NCI-H187 treated with DMSO at 0.1 percent for 48 hours (cell line): Measurements from ENCODE around the gene RNASEH2C.
"Not testable (repeated sequence)": the region's sequence is repeated elsewhere in the genome, so short reads cannot be mapped to it uniquely, and the experiment has no call there.

Experiments used
- DNase-seq: peaks from one replicate; lab custom pipeline; 2025; lab: John Stamatoyannopoulos, UW

Gene RNASEH2C

GRCh38 chr11:65716774-65717405 lies 3.7 kb downstream of the RNASEH2C start:
- DNase-seq = no peak

GRCh38 chr11:65716302-65716701 lies 4.3 kb downstream of the RNASEH2C start:
- no peak for DNase-seq

GRCh38 chr11:65714433-65714832 lies 6.2 kb downstream of the RNASEH2C start:
- no peak for DNase-seq

GRCh38 chr11:65713212-65713969 lies 7.2 kb downstream of the RNASEH2C start:
- no peak for DNase-seq

- DNase-seq = no peak
Observed at GRCh38 chr11:65712633-65713076, 7.9 kb downstream of the RNASEH2C start.

- DNase-seq = peak; percentile 98
Observed at GRCh38 chr11:65711785-65712632, 8.6 kb downstream of the RNASEH2C start, which contains the start of gene KAT5. TSS of gene KAT5 (plus strand) at chr11:65712252. CDS start at chr11:65712268, 16 bp downstream.

DNA sequence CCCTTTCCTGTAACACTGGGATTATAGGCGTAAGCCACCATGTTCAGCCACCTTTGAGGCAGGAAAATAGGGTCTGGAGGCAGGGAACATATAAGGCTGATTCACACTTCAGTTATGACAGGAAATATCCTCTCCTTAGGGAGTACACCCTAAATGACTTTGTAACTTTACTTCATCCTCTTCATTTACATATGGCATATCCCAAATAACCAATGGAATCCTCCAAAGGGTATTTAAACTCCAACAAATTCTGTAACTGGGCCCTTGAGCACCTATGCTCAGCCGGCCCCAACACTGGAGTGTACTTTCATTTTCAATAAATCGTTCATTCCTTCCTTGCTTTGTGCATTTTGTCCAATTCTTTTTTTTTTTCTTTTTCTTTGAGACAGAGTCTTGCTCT lies 10.2 kb downstream of the RNASEH2C start:
- DNase-seq = no peak

GRCh38 chr11:65709661-65710060 lies 10.9 kb downstream of the RNASEH2C start:
- no peak for DNase-seq

DNA sequence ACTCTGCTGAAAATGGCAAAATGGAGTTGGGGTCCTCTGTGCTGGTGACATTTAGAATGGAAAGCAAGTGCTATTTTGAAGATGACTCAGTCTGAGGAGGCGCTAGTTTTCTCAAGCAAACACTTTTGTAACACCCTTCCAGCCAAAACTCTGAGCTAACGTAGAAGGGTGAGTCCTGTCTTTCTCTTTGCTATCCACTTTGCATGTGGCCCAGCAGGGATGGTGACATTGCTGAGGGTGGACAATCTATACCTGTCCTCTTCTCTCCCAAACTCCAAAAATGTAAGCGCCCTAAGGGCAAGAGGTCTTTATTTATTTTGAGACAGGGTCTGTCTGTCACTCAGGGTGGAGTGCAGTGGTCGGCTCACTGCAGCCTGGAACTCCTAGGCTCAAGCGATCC lies 12.1 kb downstream of the RNASEH2C start:
- no peak for DNase-seq

DNA sequence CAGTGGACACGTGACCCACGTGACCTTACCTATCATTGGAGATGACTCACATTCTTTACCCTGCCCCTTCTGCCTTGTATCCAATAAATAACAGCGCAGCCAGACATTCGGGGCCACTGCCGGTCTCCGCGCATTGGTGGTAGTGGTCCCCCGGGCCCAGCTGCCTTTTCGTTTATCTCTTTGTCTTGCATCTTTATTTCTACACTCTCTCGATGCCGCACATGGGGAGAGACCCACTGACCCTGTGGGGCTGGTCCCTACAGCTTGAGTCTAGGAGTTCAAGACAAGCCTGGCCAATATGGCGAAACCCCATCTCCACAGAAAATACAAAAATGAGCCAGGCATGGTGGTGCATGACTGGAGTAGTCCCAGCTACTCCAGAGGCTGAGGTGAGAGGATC lies 13.6 kb downstream of the RNASEH2C start:
- DNase-seq = not testable (repeated sequence)

- DNase-seq = not testable (repeated sequence)
Observed at GRCh38 chr11:65706303-65706763, 14.3 kb downstream of the RNASEH2C start.

DNA sequence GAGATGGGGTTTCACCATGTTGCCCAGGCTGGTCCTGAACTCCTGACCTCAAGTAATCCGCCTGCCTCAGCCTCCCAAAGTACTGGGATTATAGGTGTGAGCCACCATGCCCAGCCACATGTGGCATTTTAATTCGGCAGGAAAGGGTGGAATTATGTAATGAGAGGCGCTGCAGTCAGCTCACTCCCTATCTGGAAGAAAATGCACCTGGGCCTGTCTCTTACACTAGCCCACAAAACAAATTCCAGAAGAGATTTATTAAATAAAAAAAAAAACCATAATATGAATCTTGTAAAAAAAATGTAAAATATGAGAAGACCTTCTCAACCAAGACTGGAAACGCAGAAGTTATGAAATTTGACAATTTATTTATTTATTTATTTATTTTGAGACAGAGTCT lies 16.8 kb downstream of the RNASEH2C start:
- no peak for DNase-seq

GRCh38 chr11:65701686-65702085 lies 18.9 kb downstream of the RNASEH2C start:
- DNase-seq = no peak

DNA sequence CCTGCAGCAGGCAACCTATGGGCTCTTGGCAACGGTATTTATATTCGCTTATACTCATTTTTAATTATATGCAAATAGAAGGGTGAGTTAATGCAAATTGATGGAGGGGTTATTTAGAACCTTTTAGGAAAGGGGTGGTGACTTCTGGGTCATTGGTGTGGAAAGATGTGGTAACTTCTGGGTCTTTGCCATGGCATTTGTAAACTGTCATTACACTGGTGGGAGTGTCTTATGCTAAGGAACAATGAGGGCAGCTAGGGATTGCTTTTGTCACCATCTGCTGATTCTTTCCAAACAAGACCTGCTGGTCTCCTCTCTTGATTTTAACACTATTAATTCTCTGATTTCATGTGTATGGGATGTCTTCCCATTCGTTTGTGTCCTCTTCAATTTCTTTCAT lies 20.2 kb downstream of the RNASEH2C start:
- no peak for DNase-seq

- no peak for DNase-seq
Observed at GRCh38 chr11:65699306-65699705, 21.3 kb downstream of the RNASEH2C start.

GRCh38 chr11:65698205-65698604 lies 22.4 kb downstream of the RNASEH2C start:
- no peak for DNase-seq

GRCh38 chr11:65696802-65697552 lies 23.6 kb downstream of the RNASEH2C start:
- DNase-seq = no peak

- peak; percentile 19 for DNase-seq
Observed at GRCh38 chr11:65695459-65696241, 24.9 kb downstream of the RNASEH2C start.

GRCh38 chr11:65692367-65692766 lies 28.2 kb downstream of the RNASEH2C start:
- no peak for DNase-seq

- DNase-seq = not testable (repeated sequence)
Observed at GRCh38 chr11:65691847-65692246, 28.8 kb downstream of the RNASEH2C start.

DNA sequence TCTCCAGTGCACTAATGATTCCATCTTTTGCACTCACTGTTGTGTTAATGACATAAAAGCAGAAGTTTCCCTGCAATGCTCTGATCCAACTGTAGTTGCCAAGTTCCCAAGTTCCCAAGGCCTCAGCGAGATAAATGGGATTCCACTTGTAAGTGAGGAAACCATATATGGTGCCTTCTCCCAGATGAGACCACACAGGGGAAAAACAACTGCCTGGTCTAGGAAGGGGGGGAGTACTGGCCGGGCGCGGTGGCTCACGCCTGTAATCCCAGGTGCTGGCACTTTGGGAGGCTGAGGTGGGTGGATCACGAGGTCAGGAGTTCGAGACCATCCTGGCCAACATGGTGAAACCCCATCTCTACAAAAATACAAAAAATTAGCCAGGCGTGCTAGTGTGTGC lies 34.6 kb downstream of the RNASEH2C start:
- no peak for DNase-seq
